Heart right ventricle (tissue), 16 donors: Measurements from ENCODE around the gene CC2D1B. TPM values are rescaled to one million over a fixed set of nuclear protein-coding genes. Genes with fewer than 3 reads are reported as not detected.

Experiments
- ATAC-seq, 8 donors: fragments of 200-7000 bp; cut with Tn5 transposase; one replicate each; pipeline ENCODE4 v1.9.1; 2020; ENCODE audit warnings: mild to moderate bottlenecking in 8 of 8, moderate library complexity in 8 of 8, moderate number of reproducible peaks in 1 of 8
- DNase-seq, 2 donors: peaks; one replicate each; pipeline ENCODE4 v3.0.0-alpha.2; 2020
- H3K27ac ChIP-seq, 10 donors: fragments of 200-600 bp; sonication (generic) in 2 of 10; one replicate each; pipeline versions ENCODE4 v1.5.0 to v1.8.0; 2020 to 2022; ENCODE audit warnings: mild to moderate bottlenecking in 3 of 10
- H3K27me3 ChIP-seq, 7 donors: fragments of 200-600 bp; one replicate each; pipeline ENCODE4 v1.8.0; 2021 to 2022; ENCODE audit warnings: mild to moderate bottlenecking in 2 of 7
- H3K36me3 ChIP-seq, 9 donors: fragments of 200-600 bp; sonication (generic) in 1 of 9; one replicate each; pipeline versions ENCODE4 v1.5.0 to v1.8.0; 2020 to 2022; ENCODE audit warnings: mild to moderate bottlenecking in 2 of 9
- H3K4me1 ChIP-seq, 9 donors: fragments of 200-600 bp; sonication (generic) in 1 of 9; one replicate each; pipeline versions ENCODE4 v1.5.0 to v1.8.0; 2020 to 2022; ENCODE audit warnings: mild to moderate bottlenecking in 4 of 9
- H3K4me3 ChIP-seq, 10 donors: fragments of 200-600 bp; sonication (generic) in 2 of 10; one replicate each; pipeline versions ENCODE4 v1.5.0 to v1.8.0; 2020 to 2022; ENCODE audit warnings: mild to moderate bottlenecking in 7 of 10, moderate library complexity in 2 of 10
- H3K9me3 ChIP-seq, 11 donors: fragments of 200-600 bp in 10 of 11; sonication (generic) in 2 of 11; one replicate each; pipeline versions ENCODE4 v1.5.0 to v1.8.0; 2013 to 2022; ENCODE audit warnings: mild to moderate bottlenecking in 2 of 11, control low read depth in 1 of 11, moderate library complexity in 1 of 11
- WGBS, 2 donors: extraction: QIAGEN DNeasy Blood & Tissue Kit; methylation state at CpG; one replicate each; pipeline ENCODE4 v1.1.7; 2013; ENCODE audit warnings: inconsistent platforms in 1 of 2; 5-methylcytosine and 5-hydroxymethylcytosine counted together
- intact Hi-C, 10 donors: fragments of 100-400 bp; cut with DNase I; formaldehyde crosslinking; loops; one replicate each; pipeline versions ENCODE4 v1.11.1 to v1.14.2; 2022
- polyA plus RNA-seq, 2 donors: library from polyadenylated mRNA; stranded (reverse); fragments of 200-250 nt; gene quantifications; one replicate each; pipeline ENCODE4 v1.2.3, GENCODE V29; 2013
- total RNA-seq, 10 donors: library from RNA; stranded (reverse); fragmentation: NEBNext Ultra II Directional in 3 of 10; extraction: Animal tissue kit (Norgen Biotek cat#: 25700) in 3 of 10; gene quantifications; one replicate each; pipeline versions ENCODE4 v1.2.1 to v1.2.4, GENCODE V29; 2021 to 2023
- TF ChIP-seq, protein P1 (sequence below), 9 donors: fragments of 200-600 bp; sonication (generic) in 2 of 9; IDR thresholded peaks; one replicate each; pipeline versions ENCODE4 v1.5.0 to v1.8.0; 2021 to 2022; ENCODE audit warnings: antibody characterized with exemption in 9 of 9, mild to moderate bottlenecking in 5 of 9, moderate library complexity in 1 of 9
- donor health status: Arrhythmogenic right ventricular cardiomyopathy.
- donor health status: ischemic (EF 13 %, LVEDD 7.1; RV severe dilation, severe dysfunction).
- donor health status: healthy with polysubstance abuse.
- donor health status: DM: no; HTN: yes; CAD: no.
- donor health status: DM: no; HTN: no; CAD: no.
- donor health status: ischemic (EF 25% LVEDD 6.9; RV normal size, moderate dysfunction).
- donor health status: ischemic (EF 25% LVEDD 5.7; RV mildly dilated, moderate dysfunction).
- donor health status: healthy.
- donor health status: DM: yes; HTN: yes; CAD: no.
- donor health status: Ischemic cardiomyopathy.
- donor health status: ischemic (EF 35%, LVEDD 5.7; RV mildly dilated, moderate dysfunction).
- donor health status: nonischemic (EF 11% LVEDD 7.7; RV severe dilation, severe dysfunction).
- donor health status: DM: yes; HTN: yes; CAD: no.
- donor health status: PGD.
- donor health status: ischemic (EF 29% LVEDD 5.4; RV normal size, mild dysfunction).
- donor health status: nonischemic (EF 23%, LVEDD 6.1; RV moderate dilation, normal function).

The CC2D1B gene
- total and polyA plus RNA-seq, 12 donors: 14.4 to 19.9 (median 17.2) TPM

DNA sequence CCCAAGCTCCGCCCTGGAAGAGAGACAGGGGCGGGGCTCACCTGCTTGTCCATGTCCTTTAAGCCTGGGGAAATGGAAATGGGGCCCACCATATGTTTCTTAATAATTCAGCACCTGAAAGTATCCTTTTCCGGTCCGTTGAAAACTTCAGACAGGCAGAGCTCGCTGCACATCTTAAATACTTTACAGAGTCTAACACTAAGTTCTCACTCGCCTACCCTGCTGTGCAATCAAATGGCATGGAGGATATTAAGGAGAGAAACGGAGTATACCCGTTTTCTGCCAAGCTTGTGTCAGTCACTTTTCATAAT, 467 bp upstream of the CC2D1B start:
- H3K27me3 ChIP-seq: peaks cover 0 to 10% (median 0%) of the 10 kb centered on the region in 7 donors
- peaks cover 0 to 30% (median 10%) of the 10 kb centered on the region in 9 donors for H3K36me3 ChIP-seq
- DNase-seq (no peak), ATAC-seq (no peak)
- H3K4me1 ChIP-seq: peaks cover 0 to 26% (median 12%) of the 10 kb centered on the region in 9 donors
- peak overlapping the region; percentile 48 to 98 (median 85) for H3K4me3 ChIP-seq
- TF ChIP-seq, protein P1, sequence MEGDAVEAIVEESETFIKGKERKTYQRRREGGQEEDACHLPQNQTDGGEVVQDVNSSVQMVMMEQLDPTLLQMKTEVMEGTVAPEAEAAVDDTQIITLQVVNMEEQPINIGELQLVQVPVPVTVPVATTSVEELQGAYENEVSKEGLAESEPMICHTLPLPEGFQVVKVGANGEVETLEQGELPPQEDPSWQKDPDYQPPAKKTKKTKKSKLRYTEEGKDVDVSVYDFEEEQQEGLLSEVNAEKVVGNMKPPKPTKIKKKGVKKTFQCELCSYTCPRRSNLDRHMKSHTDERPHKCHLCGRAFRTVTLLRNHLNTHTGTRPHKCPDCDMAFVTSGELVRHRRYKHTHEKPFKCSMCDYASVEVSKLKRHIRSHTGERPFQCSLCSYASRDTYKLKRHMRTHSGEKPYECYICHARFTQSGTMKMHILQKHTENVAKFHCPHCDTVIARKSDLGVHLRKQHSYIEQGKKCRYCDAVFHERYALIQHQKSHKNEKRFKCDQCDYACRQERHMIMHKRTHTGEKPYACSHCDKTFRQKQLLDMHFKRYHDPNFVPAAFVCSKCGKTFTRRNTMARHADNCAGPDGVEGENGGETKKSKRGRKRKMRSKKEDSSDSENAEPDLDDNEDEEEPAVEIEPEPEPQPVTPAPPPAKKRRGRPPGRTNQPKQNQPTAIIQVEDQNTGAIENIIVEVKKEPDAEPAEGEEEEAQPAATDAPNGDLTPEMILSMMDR (IDR thresholded peaks at IDR 0.05): no peak
- H3K27ac ChIP-seq: peak overlapping the region in 9 of 10 donors; percentile 83 to 99 (median 90)
- WGBS, 2 donors: 14 to 19% methylated on average over 8 of the region's 8 CpGs
- H3K9me3 ChIP-seq: no peaks in the 10 kb centered on the region
- intact Hi-C loops: loop anchor here in 5 of 10 donors (1.0 to 10.0 kb wide), 4 partner anchors 38 to 321 kb away; partner anchors contain the start of genes ORC1 (in 3 of the 5) and PRPF38A (in 3 of the 5)

DNA sequence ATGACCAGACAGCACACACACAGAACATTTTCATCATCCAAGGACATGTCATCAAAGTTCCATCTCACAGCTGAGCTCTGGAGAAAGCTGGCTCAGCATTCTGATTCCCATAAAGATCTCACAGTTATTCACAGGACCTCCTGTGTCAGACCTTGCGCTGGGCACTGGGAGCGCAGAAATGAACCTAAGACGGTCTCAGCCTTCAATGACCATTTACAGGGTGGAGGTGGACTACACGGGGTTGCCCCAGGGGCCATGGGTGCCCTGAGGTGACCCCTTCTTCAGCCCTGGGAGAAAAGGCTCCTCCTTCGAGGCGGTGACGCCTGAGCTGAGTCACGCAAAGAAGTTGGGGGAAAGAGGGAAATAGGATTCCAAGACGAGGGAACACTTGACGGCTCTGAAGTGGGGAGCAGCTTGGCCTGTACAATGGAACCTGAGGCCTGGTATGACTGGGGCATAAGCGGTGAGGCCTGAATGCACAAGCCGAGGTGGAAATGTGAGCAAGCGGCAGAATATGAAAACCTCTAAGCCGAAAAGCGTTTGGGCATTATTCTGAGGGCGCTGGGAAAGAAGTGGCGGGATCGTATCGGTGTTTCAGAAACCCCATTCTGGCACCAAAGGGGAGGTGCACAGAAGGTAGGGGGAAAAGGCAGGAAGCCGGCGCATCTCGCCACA, 797 bp downstream of the CC2D1B start:
- peaks cover 0 to 41% (median 21%) of the 10 kb centered on the region in 9 donors for H3K36me3 ChIP-seq
- WGBS, 2 donors: 8 to 9% methylated on average over 22 of the region's 22 CpGs
- TF ChIP-seq, protein P1 (IDR thresholded peaks at IDR 0.05): no peak
- peaks cover 0 to 26% (median 12%) of the 10 kb centered on the region in 9 donors for H3K4me1 ChIP-seq
- H3K27me3 ChIP-seq: peaks cover 0 to 10% (median 0%) of the 10 kb centered on the region in 7 donors
- no peaks in the 10 kb centered on the region for H3K9me3 ChIP-seq
- peak overlapping the region; percentile 46 to 99 (median 90) for H3K27ac ChIP-seq
- peak overlapping the region; percentile 48 to 98 (median 85) for H3K4me3 ChIP-seq
- ATAC-seq (peak in 7 of 8 donors; percentile 1 to 25 (median 10)), DNase-seq (peak; percentile 38 to 57)
- intact Hi-C loops: loop anchor here in 2 of 10 donors (5.0 to 10.0 kb wide), 2 partner anchors 320 to 322 kb away; no protein-coding TSS in a partner anchor

DNA sequence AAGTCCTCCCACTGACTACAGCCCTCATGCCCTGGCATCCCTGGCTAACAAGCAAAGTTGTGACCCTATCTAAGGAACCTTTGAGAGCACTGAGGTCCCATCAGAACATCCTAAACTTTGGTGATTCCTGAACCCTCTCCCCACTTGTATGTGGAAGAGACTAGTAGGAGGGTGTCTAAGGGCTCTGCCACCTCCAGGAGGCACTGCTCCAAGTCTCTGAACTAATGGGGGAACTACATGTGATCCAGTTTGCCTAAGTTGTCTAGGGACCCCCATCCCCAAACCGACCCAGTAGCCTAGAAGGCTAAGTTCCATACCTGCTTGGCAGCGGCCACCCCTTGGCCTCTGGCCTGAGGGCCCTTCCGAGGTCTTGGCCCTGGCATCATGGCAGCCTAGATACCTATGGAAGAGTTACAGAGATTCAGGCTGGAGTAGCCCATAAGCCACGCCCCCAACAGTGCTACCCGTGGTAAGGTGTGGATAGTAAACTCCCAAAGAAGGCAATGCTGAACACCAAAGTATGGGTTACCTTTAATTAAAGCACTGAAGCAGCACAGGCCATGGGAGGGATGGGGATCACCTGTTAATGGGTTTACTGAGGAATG, 1.7 kb downstream of the CC2D1B start:
- peaks cover 0 to 10% (median 0%) of the 10 kb centered on the region in 7 donors for H3K27me3 ChIP-seq
- TF ChIP-seq, protein P1 (IDR thresholded peaks at IDR 0.05): no peak
- 83 to 87% methylated on average over 5 of the region's 5 CpGs for WGBS, 2 donors
- H3K27ac ChIP-seq: peak overlapping the region in 2 of 10 donors; percentile 96 to 99
- peaks cover 0 to 26% (median 12%) of the 10 kb centered on the region in 9 donors for H3K4me1 ChIP-seq
- no peaks in the 10 kb centered on the region for H3K9me3 ChIP-seq
- intact Hi-C loops: loop anchor here in 1 of 10 donors (10.0 kb wide), 1 partner anchor 320 kb away; no protein-coding TSS in a partner anchor
- DNase-seq: no peak
- H3K4me3 ChIP-seq: peak overlapping the region in 3 of 10 donors; percentile 85 to 94 (median 89)
- peaks cover 3 to 50% (median 30%) of the 10 kb centered on the region in 9 donors for H3K36me3 ChIP-seq
- ATAC-seq: no peak

DNA sequence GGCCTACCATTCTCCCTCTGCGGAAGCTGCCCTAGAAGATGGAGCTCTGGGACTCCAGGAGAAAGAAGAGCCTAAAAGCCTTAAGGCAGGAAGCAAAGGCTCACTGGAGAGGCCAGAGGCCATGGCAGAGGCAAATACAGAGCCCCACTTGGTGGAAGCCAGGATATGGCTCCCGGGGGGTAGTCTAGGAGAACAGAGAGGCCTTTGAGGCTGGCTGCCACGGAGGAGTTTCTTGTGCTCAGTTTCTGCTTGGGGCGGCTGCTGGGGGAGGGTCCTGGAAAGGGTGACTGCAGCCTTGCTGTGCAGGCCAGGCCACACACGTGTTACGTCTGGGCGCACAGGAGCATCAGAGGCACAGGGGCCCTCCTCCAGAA, 5.4 kb downstream of the CC2D1B start:
- TF ChIP-seq, protein P1 (IDR thresholded peaks at IDR 0.05): no peak
- Histone ChIP-seq H3K36me3 (peaks cover 9 to 88% (median 67%) of the 10 kb centered on the region in 9 donors), H3K9me3 (no peaks in the 10 kb centered on the region), H3K27ac (no peak overlapping the region), H3K27me3 (no peaks in the 10 kb centered on the region), H3K4me1 (peaks cover 0 to 14% (median 9%) of the 10 kb centered on the region in 9 donors), H3K4me3 (no peak overlapping the region)
- DNase-seq: no peak
- ATAC-seq: no peak
- 89 to 92% methylated on average over 7 of the region's 7 CpGs for WGBS, 2 donors
- intact Hi-C loops: loop anchor here in 1 of 10 donors (10.0 kb wide), 1 partner anchor 324 kb away; no protein-coding TSS in a partner anchor
